Naive thymus-derived CD4-positive, alpha-beta T cell (primary cell): ENCODE results near the gene EVX2. TPM values are rescaled to one million over a fixed set of nuclear protein-coding genes. Genes with fewer than 3 reads are reported as not detected.

ENCODE experiments used
- ATAC-seq: fragments of 150-1000 bp; cut with Tn5 transposase; 2 replicates; pipeline ENCODE4 v1.10.0; 2021; ENCODE audit warnings: mild to moderate bottlenecking, moderate library complexity
- CTCF ChIA-PET: fragments of 350-600 bp; sonication (Branson Sonifier 250); formaldehyde crosslinking; loops from one replicate; lab custom pipeline; 2021; ENCODE audit warnings: antibody characterized with exemption; lab: Charles Lee
- POLR2A ChIA-PET: fragments of 350-600 bp; sonication (Branson Sonifier 250); formaldehyde crosslinking; loops from one replicate; lab custom pipeline; 2021; ENCODE audit warnings: antibody characterized with exemption, inconsistent platforms; lab: Charles Lee
- DNase-seq, 9 donors: peaks; one replicate each; pipeline versions ENCODE4 v3.0.0 to v3.0.0-alpha.2; 2020 to 2022; ENCODE audit warnings: mixed read lengths in 1 of 9
- H3K27ac ChIP-seq: one replicate; pipeline ENCODE4 v1.7.0; 2013; ENCODE audit warnings: mild to moderate bottlenecking, low read depth, low read length, moderate library complexity
- H3K27me3 ChIP-seq, 2 donors: one replicate each; pipeline ENCODE4 v1.7.0; 2013; ENCODE audit warnings: low read length in 2 of 2, mild to moderate bottlenecking in 2 of 2, moderate library complexity in 2 of 2; ENCODE audit not compliant: control insufficient read depth in 2 of 2, insufficient read depth in 2 of 2
- H3K36me3 ChIP-seq, 3 experiments: 1 replicate in 2 of 3; 2 replicates in 1 of 3; pipeline ENCODE4 v1.7.0; 2013; ENCODE audit warnings: low read length in 3 of 3, mild to moderate bottlenecking in 3 of 3, moderate library complexity in 1 of 3; ENCODE audit not compliant: insufficient read depth in 3 of 3, control insufficient read depth in 2 of 3
- H3K4me1 ChIP-seq, 2 donors: one replicate each; pipeline ENCODE4 v1.7.0; 2013; ENCODE audit warnings: low read length in 2 of 2, mild to moderate bottlenecking in 2 of 2, moderate library complexity in 1 of 2; ENCODE audit not compliant: control insufficient read depth in 2 of 2, insufficient read depth in 2 of 2
- H3K4me3 ChIP-seq: 2 replicates; pipeline ENCODE4 v1.7.0; 2013; ENCODE audit warnings: mild to moderate bottlenecking, low read length
- H3K9me3 ChIP-seq, 3 experiments: 1 replicate in 2 of 3; 2 replicates in 1 of 3; pipeline ENCODE4 v1.7.0; 2013; ENCODE audit warnings: low read length in 3 of 3; ENCODE audit not compliant: control insufficient read depth in 2 of 3
- H3K27ac Mint-ChIP-seq, 9 donors: one replicate each; pipeline ENCODE4 v1.8.0; 2020 to 2022; ENCODE audit warnings: mixed read lengths in 9 of 9, mild to moderate bottlenecking in 8 of 9, moderate library complexity in 5 of 9, inconsistent platforms in 2 of 9
- H3K27me3 Mint-ChIP-seq, 5 donors: one replicate each; pipeline ENCODE4 v1.8.0; 2021 to 2022; ENCODE audit warnings: mixed read lengths in 5 of 5, mild to moderate bottlenecking in 1 of 5
- H3K36me3 Mint-ChIP-seq, 5 donors: one replicate each; pipeline ENCODE4 v1.8.0; 2020 to 2022; ENCODE audit warnings: mixed read lengths in 5 of 5, mild to moderate bottlenecking in 3 of 5, inconsistent platforms in 1 of 5
- H3K4me1 Mint-ChIP-seq, 7 donors: one replicate each; pipeline ENCODE4 v1.8.0; 2020 to 2022; ENCODE audit warnings: mixed read lengths in 7 of 7, mild to moderate bottlenecking in 3 of 7, inconsistent platforms in 1 of 7
- H3K4me3 Mint-ChIP-seq, 10 donors: one replicate each; pipeline ENCODE4 v1.8.0; 2020 to 2022; ENCODE audit warnings: mild to moderate bottlenecking in 10 of 10, mixed read lengths in 10 of 10, moderate library complexity in 6 of 10, inconsistent platforms in 2 of 10
- H3K9me3 Mint-ChIP-seq, 11 donors: one replicate each; pipeline ENCODE4 v1.8.0; 2020 to 2022; ENCODE audit warnings: mixed read lengths in 11 of 11, mild to moderate bottlenecking in 4 of 11, inconsistent platforms in 1 of 11, moderate library complexity in 1 of 11
- intact Hi-C, 2 donors: fragments of 100-400 bp; cut with micrococcal nuclease; formaldehyde crosslinking; loops; one replicate each; pipeline ENCODE4 v1.15.1; 2023
- polyA plus RNA-seq, 2 donors: library from polyadenylated mRNA; unstranded; fragments of 300-500 nt; fragmentation: Illumina TruSeq; gene quantifications; one replicate each; pipeline ENCODE4 v1.2.3, GENCODE V29; 2021
- total RNA-seq, 6 experiments: library from RNA in 5 of 6; stranded (reverse) in 5 of 6; gene quantifications; 1 replicate in 5 of 6; 2 replicates in 1 of 6; pipeline ENCODE4 v1.2.3 and lab custom pipeline; 2021 to 2026

The EVX2 gene
- total and polyA plus RNA-seq, 7 experiments from 2014 or later: not detected

DNA sequence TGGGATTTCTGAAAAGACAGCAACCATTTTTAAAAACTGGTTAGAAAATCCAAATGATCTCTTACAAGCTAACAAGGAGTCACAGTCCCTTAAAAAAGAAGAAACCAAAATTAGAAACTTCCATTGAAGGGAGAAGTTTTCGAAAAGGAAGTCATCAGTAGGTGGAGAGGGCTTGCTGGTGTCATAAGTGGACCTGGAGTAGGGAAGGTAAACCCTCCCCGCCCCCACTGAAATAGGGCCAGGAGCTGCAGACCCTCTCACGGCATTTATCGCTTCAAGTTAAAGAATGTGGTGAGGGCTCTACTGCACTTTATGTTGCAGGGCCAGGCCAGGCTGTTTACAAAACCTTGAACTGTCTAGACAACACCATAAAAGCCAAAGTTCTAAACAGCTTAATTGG, 26.2 kb upstream of the EVX2 start:
- H3K4me3 Mint-ChIP-seq: peak overlapping the region in 1 of 10 donors; percentile 24

DNA sequence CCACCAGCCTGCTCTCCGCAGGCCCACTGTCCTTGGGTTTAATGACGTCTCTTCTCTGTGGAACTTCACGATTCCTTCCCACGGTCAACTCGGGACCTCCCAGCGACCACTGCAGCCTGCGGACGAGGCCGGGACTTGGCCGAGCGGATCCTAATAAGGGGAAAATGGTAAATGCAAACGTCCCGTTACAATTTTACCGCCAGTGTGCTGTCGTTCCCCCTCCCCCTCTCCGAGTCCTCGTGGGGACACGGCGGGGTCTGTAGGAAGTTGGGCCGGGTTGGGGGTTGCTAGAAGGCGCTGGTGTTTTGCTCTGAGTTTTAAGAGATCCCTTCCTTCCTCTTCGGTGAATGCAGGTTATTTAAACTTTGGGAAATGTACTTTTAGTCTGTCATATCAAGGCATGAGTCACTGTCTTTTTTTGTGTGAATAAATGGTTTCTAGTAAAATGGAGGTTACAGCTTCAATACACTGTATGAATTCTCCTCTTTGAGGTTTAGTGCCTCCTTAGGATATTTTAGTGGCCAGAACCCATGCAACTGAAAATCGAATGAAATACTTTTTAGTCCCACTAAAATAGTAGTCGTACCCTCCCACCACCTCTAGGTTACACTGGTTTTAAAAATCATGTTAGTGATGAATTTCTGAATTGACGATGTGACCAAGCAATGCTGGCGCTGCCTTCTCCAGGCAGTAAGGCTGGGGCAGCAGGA, 25.6 kb upstream of the EVX2 start:
- intact Hi-C loops: no loop called here
- DNase-seq (no peak), ATAC-seq (no peak)
- Mint-ChIP-seq H3K27ac (peak overlapping the region in 7 of 9 donors; percentile 17 to 76 (median 58)), H3K27me3 (peaks cover 79 to 89% (median 84%) of the 10 kb centered on the region in 5 donors), H3K4me1 (peaks cover 14 to 40% (median 24%) of the 10 kb centered on the region in 7 donors), H3K4me3 (peak overlapping the region in 8 of 10 donors; percentile 44 to 66 (median 51)), H3K36me3 (peaks cover 0 to 18% (median 5%) of the 10 kb centered on the region in 5 donors), H3K9me3 (peaks cover 0 to 61% (median 11%) of the 10 kb centered on the region in 11 donors)
- ChIA-PET CTCF (interaction anchor here (1.4 kb wide), 1 partner anchor 12 kb away, joined by 3 read pairs; no protein-coding TSS in a partner anchor), POLR2A (no interaction called here)
- Histone ChIP-seq H3K36me3 (no peaks in the 10 kb centered on the region), H3K4me1 (peaks cover 0 to 18% of the 10 kb centered on the region in 2 donors), H3K27ac (no peak overlapping the region), H3K27me3 (peaks cover 14 to 70% of the 10 kb centered on the region in 2 donors), H3K9me3 (peaks cover 0 to 20% (median 0%) of the 10 kb centered on the region in 3 experiments), H3K4me3 (no peak overlapping the region)

More for the DNA sequence above, 26.2 kb upstream of the EVX2 start:
- ChIA-PET CTCF (interaction anchor here (1.4 kb wide), 1 partner anchor 12 kb away, joined by 3 read pairs; no protein-coding TSS in a partner anchor), POLR2A (no interaction called here)
- Histone ChIP-seq H3K27ac (no peak overlapping the region), H3K4me3 (no peak overlapping the region), H3K9me3 (peaks cover 0 to 22% (median 0%) of the 10 kb centered on the region in 3 experiments), H3K27me3 (peaks cover 20 to 73% of the 10 kb centered on the region in 2 donors), H3K36me3 (no peaks in the 10 kb centered on the region), H3K4me1 (peaks cover 0 to 18% of the 10 kb centered on the region in 2 donors)
- Mint-ChIP-seq H3K4me1 (peaks cover 11 to 35% (median 24%) of the 10 kb centered on the region in 7 donors), H3K27me3 (peaks cover 75 to 89% (median 82%) of the 10 kb centered on the region in 5 donors), H3K36me3 (peaks cover 0 to 18% (median 6%) of the 10 kb centered on the region in 5 donors), H3K9me3 (peaks cover 0 to 62% (median 11%) of the 10 kb centered on the region in 11 donors), H3K27ac (peak overlapping the region in 2 of 9 donors; percentile 71 to 76)
- DNase-seq (no peak), ATAC-seq (no peak)
- intact Hi-C loops: loop anchor here (2.0 to 5.0 kb wide), 3 partner anchors 31 to 52 kb away; no protein-coding TSS in a partner anchor

- Histone ChIP-seq H3K9me3 (peaks cover 0 to 15% (median 0%) of the 10 kb centered on the region in 3 experiments), H3K27ac (no peak overlapping the region), H3K27me3 (peaks cover 17 to 68% of the 10 kb centered on the region in 2 donors), H3K4me3 (no peak overlapping the region), H3K4me1 (peaks cover 0 to 18% of the 10 kb centered on the region in 2 donors), H3K36me3 (no peaks in the 10 kb centered on the region)
- Mint-ChIP-seq H3K36me3 (peaks cover 0 to 18% (median 4%) of the 10 kb centered on the region in 5 donors), H3K27ac (no peak overlapping the region), H3K9me3 (peaks cover 0 to 48% (median 10%) of the 10 kb centered on the region in 11 donors), H3K4me1 (peaks cover 14 to 45% (median 28%) of the 10 kb centered on the region in 7 donors), H3K4me3 (peak overlapping the region in 1 of 10 donors; percentile 60), H3K27me3 (peaks cover 79 to 89% (median 84%) of the 10 kb centered on the region in 5 donors)
- POLR2A ChIA-PET: no interaction called here
- DNase-seq: no peak
- CTCF ChIA-PET: no interaction called here
- intact Hi-C loops: loop anchor here in 1 of 2 donors (1.0 kb wide), 1 partner anchor 26 kb away; no protein-coding TSS in a partner anchor
- ATAC-seq: no peak
Measured at GRCh38 chr2:176107731-176108181, 24.0 kb upstream of the EVX2 start.

DNA sequence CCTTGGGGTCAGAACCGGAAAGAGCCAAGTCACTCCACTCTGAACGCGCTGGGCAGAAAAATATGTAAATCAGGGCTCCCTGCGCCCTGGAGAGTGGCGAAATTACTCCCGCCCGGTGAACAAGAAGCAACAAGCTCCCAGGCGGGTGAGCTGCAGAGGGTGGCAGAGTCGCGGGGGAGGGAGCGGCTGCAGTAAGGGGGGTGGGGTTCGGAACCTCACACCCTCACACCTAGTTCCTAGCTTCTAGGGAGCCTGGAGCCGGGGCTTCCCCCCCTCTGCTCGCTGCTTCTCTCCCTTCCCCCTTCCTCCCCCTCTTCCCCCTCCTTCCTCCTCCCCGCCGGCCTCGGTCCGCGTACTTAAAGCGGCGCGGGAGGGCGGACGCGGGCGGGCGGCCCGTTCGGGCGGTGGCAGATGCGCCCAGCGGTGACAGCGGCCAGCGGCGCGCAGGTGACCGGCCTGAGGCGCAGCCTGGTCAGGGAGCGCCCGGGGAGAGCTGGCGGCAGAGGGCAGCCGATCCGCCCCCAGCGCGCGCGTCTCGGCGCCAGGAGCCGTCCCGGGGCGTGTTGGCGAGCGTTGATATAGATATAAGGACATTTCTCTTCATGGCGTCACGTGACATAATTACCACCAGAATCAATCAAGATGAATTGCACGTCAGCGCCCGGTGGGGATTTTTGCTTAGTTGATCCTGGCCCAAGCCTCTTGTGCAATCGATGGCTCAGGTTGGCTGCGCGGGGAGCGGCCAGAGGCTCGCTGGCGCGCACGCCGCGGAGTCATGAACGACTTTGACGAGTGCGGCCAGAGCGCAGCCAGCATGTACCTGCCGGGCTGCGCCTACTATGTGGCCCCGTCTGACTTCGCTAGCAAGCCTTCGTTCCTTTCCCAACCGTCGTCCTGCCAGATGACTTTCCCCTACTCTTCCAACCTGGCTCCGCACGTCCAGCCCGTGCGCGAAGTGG, 23.1 kb upstream of the EVX2 start, which contains the start of gene HOXD11:
TSS of gene HOXD11 (plus strand) at position 700 of the 959 bp plus-strand sequence. CDS start at position 776, 76 bp downstream.
- no peaks in the 10 kb centered on the region for H3K36me3 ChIP-seq
- peak within 1 kb of the TSS in 5 of 9 donors; percentile 25 to 81 (median 60) for H3K27ac Mint-ChIP-seq

DNA sequence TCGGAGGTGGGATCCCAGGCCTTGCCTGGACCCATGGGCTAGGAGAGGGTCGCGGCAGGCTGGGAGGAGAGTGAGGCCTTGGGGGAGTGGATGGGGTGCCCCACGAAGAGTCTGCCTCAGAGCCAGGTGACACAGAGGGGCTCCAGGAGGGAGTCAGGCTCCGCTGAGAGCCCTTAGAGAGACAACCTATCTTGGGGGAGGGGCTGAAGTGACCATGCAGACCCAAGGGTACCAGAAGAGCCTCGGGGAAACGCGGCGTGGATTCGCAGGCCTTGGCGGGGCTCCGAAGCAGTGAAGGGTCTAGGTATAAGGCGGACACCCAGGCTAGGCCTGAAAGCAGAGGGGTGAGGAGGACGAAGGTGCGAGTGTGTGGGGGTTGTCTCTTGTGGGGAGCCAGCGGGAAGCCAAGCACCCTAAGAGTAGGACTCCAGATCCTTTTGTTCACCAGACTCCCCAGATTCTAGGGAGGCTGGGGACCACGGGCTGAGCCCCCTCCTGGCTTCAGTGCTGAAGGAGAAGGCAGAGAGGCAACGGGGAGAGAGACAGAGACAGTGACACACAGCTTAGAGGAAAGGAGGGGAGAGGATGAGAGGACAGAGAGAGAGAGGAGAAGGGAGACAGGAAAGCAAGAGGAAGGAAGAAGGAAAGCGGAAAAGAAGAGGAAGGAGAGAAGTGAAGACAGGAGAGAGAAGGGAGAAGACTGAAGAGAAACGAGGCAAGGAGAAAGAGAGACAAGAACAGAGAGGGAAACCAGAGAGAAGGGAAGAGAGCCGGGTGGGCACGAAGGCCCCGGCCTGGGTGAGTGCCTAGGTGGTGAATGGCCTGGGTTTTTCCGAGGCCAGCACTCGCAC, 22.2 kb upstream of the EVX2 start:
- ATAC-seq (no peak), DNase-seq (no peak)
- intact Hi-C loops: no loop called here
- H3K9me3 Mint-ChIP-seq: peaks cover 0 to 34% (median 8%) of the 10 kb centered on the region in 11 donors
- Histone ChIP-seq H3K27me3 (peaks cover 17 to 68% of the 10 kb centered on the region in 2 donors), H3K9me3 (peaks cover 0 to 11% (median 0%) of the 10 kb centered on the region in 3 experiments), H3K4me3 (no peak overlapping the region), H3K27ac (no peak overlapping the region), H3K36me3 (no peaks in the 10 kb centered on the region), H3K4me1 (peaks cover 0 to 18% of the 10 kb centered on the region in 2 donors)
- ChIA-PET CTCF (no interaction called here), POLR2A (no interaction called here)
- H3K4me1 Mint-ChIP-seq: peaks cover 14 to 45% (median 28%) of the 10 kb centered on the region in 7 donors
- peak overlapping the region; percentile 41 to 85 (median 78) for H3K4me3 Mint-ChIP-seq
- peak overlapping the region in 5 of 9 donors; percentile 25 to 81 (median 60) for H3K27ac Mint-ChIP-seq
- peaks cover 84 to 89% (median 85%) of the 10 kb centered on the region in 5 donors for H3K27me3 Mint-ChIP-seq
- peaks cover 0 to 18% (median 6%) of the 10 kb centered on the region in 5 donors for H3K36me3 Mint-ChIP-seq

More for the DNA sequence above, 23.1 kb upstream of the EVX2 start, which contains the start of gene HOXD11:
- Histone ChIP-seq H3K4me3 (no peak within 1 kb of the TSS), H3K9me3 (peaks cover 0 to 11% (median 0%) of the 10 kb centered on the region in 3 experiments), H3K4me1 (peaks cover 0 to 18% of the 10 kb centered on the region in 2 donors), H3K27me3 (peaks cover 17 to 68% of the 10 kb centered on the region in 2 donors), H3K27ac (no peak within 1 kb of the TSS)
- POLR2A ChIA-PET: no interaction called here
- CTCF ChIA-PET: no interaction called here
- Mint-ChIP-seq H3K4me3 (peak within 1 kb of the TSS; percentile 41 to 85 (median 78)), H3K9me3 (peaks cover 0 to 43% (median 10%) of the 10 kb centered on the region in 11 donors), H3K36me3 (peaks cover 0 to 18% (median 6%) of the 10 kb centered on the region in 5 donors), H3K27me3 (peaks cover 84 to 89% (median 84%) of the 10 kb centered on the region in 5 donors), H3K4me1 (peaks cover 14 to 45% (median 28%) of the 10 kb centered on the region in 7 donors)
- ATAC-seq: peak; percentile 27
- intact Hi-C loops: loop anchor here in 1 of 2 donors (1.0 kb wide), 1 partner anchor 26 kb away; no protein-coding TSS in a partner anchor
- peak in 1 of 9 donors; percentile 13 for DNase-seq
